GM23338 (cell line): ENCODE results near the gene MEGF6. TPM values are rescaled to one million over a fixed set of nuclear protein-coding genes. Genes with fewer than 3 reads are reported as not detected.

Experiments used
- ATAC-seq: fragments of 200-7000 bp; cut with Tn5 transposase; 3 replicates; pipeline ENCODE4 v1.9.1; 2020
- DNase-seq: peaks from one replicate; pipeline ENCODE4 v3.0.0-alpha.2; 2015; ENCODE audit warnings: low spot score
- H2AFZ ChIP-seq: fragments of 200-600 bp; sonication (generic); 2 replicates; pipeline ENCODE4 v1.8.0; 2016; ENCODE audit warnings: antibody characterized with exemption, mild to moderate bottlenecking, moderate library complexity
- H3F3A ChIP-seq: fragments of 200-600 bp; sonication (generic); replicated peaks from 2 replicates; pipeline ENCODE4 v1.8.0; 2017; ENCODE audit warnings: antibody characterized with exemption, mixed run types, low read depth
- H3K27ac ChIP-seq: fragments of 200-600 bp; sonication (generic); 2 replicates; pipeline ENCODE4 v1.6.1; 2016; ENCODE audit warnings: low read depth
- H3K27me3 ChIP-seq: fragments of 200-600 bp; sonication (generic); 2 replicates; pipeline ENCODE4 v1.8.0; 2016; ENCODE audit warnings: mild to moderate bottlenecking, mixed run types, moderate library complexity; ENCODE audit not compliant: insufficient read depth
- H3K36me3 ChIP-seq: fragments of 200-600 bp; sonication (generic); 2 replicates; pipeline ENCODE4 v1.8.0; 2016; ENCODE audit warnings: mild to moderate bottlenecking; ENCODE audit not compliant: insufficient read depth
- H3K4me1 ChIP-seq: fragments of 200-600 bp; sonication (generic); 2 replicates; pipeline ENCODE4 v1.8.0; 2016; ENCODE audit warnings: mild to moderate bottlenecking, moderate library complexity; ENCODE audit not compliant: insufficient read depth
- H3K4me2 ChIP-seq: fragments of 200-600 bp; sonication (generic); 2 replicates; pipeline ENCODE4 v1.7.1; 2017; ENCODE audit warnings: mixed run types
- H3K4me3 ChIP-seq: fragments of 200-600 bp; sonication (generic); 2 replicates; pipeline ENCODE4 v1.6.1; 2016; ENCODE audit warnings: mixed run types
- H3K79me2 ChIP-seq: fragments of 200-600 bp; sonication (generic); replicated peaks from 2 replicates; pipeline ENCODE4 v1.8.0; 2017; ENCODE audit warnings: mild to moderate bottlenecking; ENCODE audit not compliant: insufficient read depth
- H3K9me2 ChIP-seq: fragments of 200-600 bp; sonication (generic); 2 replicates; pipeline ENCODE4 v1.8.0; 2017; ENCODE audit not compliant: insufficient read depth
- H4K20me1 ChIP-seq: fragments of 200-600 bp; sonication (generic); replicated peaks from 2 replicates; pipeline ENCODE4 v1.8.0; 2017; ENCODE audit warnings: mild to moderate bottlenecking; ENCODE audit not compliant: insufficient read depth
- H3K27ac Mint-ChIP-seq: 2 replicates; pipeline ENCODE4 v1.8.0; 2020; ENCODE audit warnings: inconsistent platforms, mild to moderate bottlenecking, moderate library complexity, mixed read lengths
- H3K27me3 Mint-ChIP-seq: 3 replicates; pipeline ENCODE4 v1.8.0; 2022; ENCODE audit warnings: low read depth, mild to moderate bottlenecking, moderate library complexity, mixed read lengths, inconsistent platforms; ENCODE audit not compliant: insufficient read depth, poor library complexity
- H3K36me3 Mint-ChIP-seq: 3 replicates; pipeline ENCODE4 v1.8.0; 2021; ENCODE audit warnings: low read depth, mild to moderate bottlenecking, inconsistent platforms, moderate library complexity, mixed read lengths
- H3K4me1 Mint-ChIP-seq: 3 replicates; pipeline ENCODE4 v1.8.0; 2020; ENCODE audit warnings: mild to moderate bottlenecking, inconsistent platforms, mixed read lengths
- H3K4me3 Mint-ChIP-seq: 3 replicates; pipeline ENCODE4 v1.8.0; 2021; ENCODE audit warnings: moderate library complexity, mild to moderate bottlenecking, inconsistent platforms, mixed read lengths
- H3K9me3 Mint-ChIP-seq: 3 replicates; pipeline ENCODE4 v1.8.0; 2020; ENCODE audit warnings: moderate library complexity, mild to moderate bottlenecking, inconsistent platforms, mixed read lengths
- CREB1 ChIP-seq: fragments of 250-450 bp; sonication (Bioruptor Pico); IDR thresholded peaks from 2 replicates; pipeline ENCODE4 v1.5.0; 2020; ENCODE audit warnings: low read depth, mild to moderate bottlenecking, moderate library complexity
- EZH2 ChIP-seq: fragments of 200-600 bp; sonication (generic); IDR thresholded peaks from one replicate; pipeline ENCODE4 v1.8.0; 2017; ENCODE audit warnings: antibody characterized with exemption, mild to moderate bottlenecking, low read depth; ENCODE audit not compliant: unreplicated experiment
- EZH2phosphoT487 ChIP-seq: fragments of 200-600 bp; sonication (generic); IDR thresholded peaks from one replicate; pipeline ENCODE4 v1.8.1; 2018; ENCODE audit warnings: antibody characterized with exemption; ENCODE audit not compliant: unreplicated experiment
- JUNB ChIP-seq: IDR thresholded peaks from one replicate; pipeline ENCODE4 v1.6.1; 2016; ENCODE audit warnings: antibody characterized with exemption; ENCODE audit not compliant: unreplicated experiment
- NANOG ChIP-seq: IDR thresholded peaks from 2 replicates; pipeline ENCODE4 v1.6.1; 2016; ENCODE audit warnings: antibody characterized with exemption, borderline replicate concordance
- POLR2AphosphoS5 ChIP-seq: IDR thresholded peaks from 2 replicates; pipeline ENCODE4 v1.6.1; 2016; ENCODE audit warnings: antibody characterized with exemption, low read depth
- REST ChIP-seq: IDR thresholded peaks from one replicate; pipeline ENCODE4 v1.6.1; 2018; ENCODE audit warnings: antibody characterized with exemption; ENCODE audit not compliant: unreplicated experiment
- STAT1 ChIP-seq: IDR thresholded peaks from one replicate; pipeline ENCODE4 v1.6.1; 2016; ENCODE audit warnings: antibody characterized with exemption; ENCODE audit not compliant: unreplicated experiment
- ZNF114 ChIP-seq: fragments of 250-450 bp; sonication (Bioruptor Pico); IDR thresholded peaks from 2 replicates; pipeline ENCODE4 v1.5.0; 2020; ENCODE audit warnings: mild to moderate bottlenecking, moderate library complexity
- ZNF331 ChIP-seq: fragments of 250-450 bp; sonication (Bioruptor Pico); IDR thresholded peaks from 2 replicates; pipeline ENCODE4 v1.5.0; 2020; ENCODE audit warnings: low read depth, mild to moderate bottlenecking, moderate library complexity
- ZNF462 ChIP-seq: fragments of 250-450 bp; sonication (Bioruptor Pico); IDR thresholded peaks from 2 replicates; pipeline ENCODE4 v1.5.0; 2020; ENCODE audit warnings: mild to moderate bottlenecking, moderate library complexity
- polyA plus RNA-seq: library from polyadenylated mRNA; unstranded; fragments of >200 nt; fragmentation: Nextera tagmentation; extraction: Ambion mirVana; gene quantifications from 2 replicates; pipeline ENCODE4 v1.2.1, GENCODE V29; 2016
- total RNA-seq: library from RNA; depleted of rRNA; stranded (reverse); fragments of >200 nt; shearing (Covaris generic); gene quantifications from 2 replicates; pipeline ENCODE4 v1.2.3, GENCODE V29; 2014
- TF ChIP-seq, protein P1 (sequence below): IDR thresholded peaks from 2 replicates; pipeline ENCODE4 v1.6.1; 2016; ENCODE audit warnings: antibody characterized with exemption
- TF ChIP-seq, protein P2 (sequence below), 2 experiments: fragments of 200-600 bp in 1 of 2; sonication (generic) in 1 of 2; conservative IDR thresholded peaks; 2 replicates each; pipeline versions ENCODE4 v1.5.1 to v1.6.1; 2016 to 2017; ENCODE audit warnings: antibody characterized with exemption in 2 of 2, low read depth in 2 of 2, mild to moderate bottlenecking in 2 of 2, moderate library complexity in 1 of 2

Gene MEGF6
- total and polyA plus RNA-seq, 2 experiments from 2014 or later = 4.0 to 21.4 TPM

DNA sequence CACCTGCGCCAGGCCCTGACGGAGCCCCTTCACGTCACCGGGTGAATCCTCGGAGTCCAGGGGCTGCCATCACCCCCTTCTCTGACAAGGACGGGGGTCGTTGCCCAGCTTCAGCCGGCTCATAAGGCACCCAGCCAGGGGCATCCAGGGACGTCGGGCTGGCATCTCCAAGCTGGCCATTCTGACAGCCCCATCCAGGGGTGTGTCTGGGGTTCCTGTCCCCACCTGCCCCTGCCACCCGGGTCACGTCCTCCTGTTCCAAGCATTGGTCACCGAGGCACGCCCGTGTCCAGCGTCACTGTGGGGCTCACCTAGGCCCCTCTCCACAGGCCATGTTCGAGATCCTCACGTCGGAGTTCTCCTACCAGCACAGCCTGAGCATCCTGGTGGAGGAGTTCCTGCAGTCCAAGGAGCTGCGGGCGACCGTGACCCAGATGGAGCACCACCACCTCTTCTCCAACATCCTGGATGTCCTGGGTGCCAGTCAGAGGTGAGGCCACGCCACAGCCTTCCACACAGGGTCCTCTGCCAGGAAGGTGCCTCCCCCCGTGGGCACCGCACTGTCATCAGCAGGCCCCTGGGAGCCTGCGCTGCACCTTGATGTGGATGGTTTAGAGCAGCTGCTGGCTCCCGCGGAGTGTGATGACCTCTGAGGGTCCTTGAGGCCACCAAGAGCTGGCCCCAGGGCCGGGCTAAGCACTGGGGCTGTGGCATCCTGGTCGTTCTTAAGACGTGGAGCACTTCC lies 142.0 kb downstream of the MEGF6 start:
- Histone ChIP-seq H3K27ac (no peak overlapping the region), H3K4me2 (no peak overlapping the region), H3K9me2 (no peaks in the 10 kb centered on the region), H4K20me1 (no peaks in the 10 kb centered on the region), H3K4me1 (peaks cover 7% of the 10 kb centered on the region; the same call in 1 of the 2 replicates), H3K36me3 (no peaks in the 10 kb centered on the region), H3F3A (no peaks in the 10 kb centered on the region), H2AFZ (no peak overlapping the region), H3K4me3 (no peak overlapping the region), H3K79me2 (no peaks in the 10 kb centered on the region), H3K27me3 (no peaks in the 10 kb centered on the region)
- peaks cover 14% of the 10 kb centered on the region for H3K36me3 Mint-ChIP-seq
- no peak overlapping the region for H3K27ac Mint-ChIP-seq
- DNase-seq = no peak
- peaks cover 16% of the 10 kb centered on the region for H3K4me1 Mint-ChIP-seq
- no peaks in the 10 kb centered on the region for H3K9me3 Mint-ChIP-seq
- TF ChIP-seq NANOG = no peak
- no peak for TF ChIP-seq EZH2phosphoT487
- TF ChIP-seq, protein P1, sequence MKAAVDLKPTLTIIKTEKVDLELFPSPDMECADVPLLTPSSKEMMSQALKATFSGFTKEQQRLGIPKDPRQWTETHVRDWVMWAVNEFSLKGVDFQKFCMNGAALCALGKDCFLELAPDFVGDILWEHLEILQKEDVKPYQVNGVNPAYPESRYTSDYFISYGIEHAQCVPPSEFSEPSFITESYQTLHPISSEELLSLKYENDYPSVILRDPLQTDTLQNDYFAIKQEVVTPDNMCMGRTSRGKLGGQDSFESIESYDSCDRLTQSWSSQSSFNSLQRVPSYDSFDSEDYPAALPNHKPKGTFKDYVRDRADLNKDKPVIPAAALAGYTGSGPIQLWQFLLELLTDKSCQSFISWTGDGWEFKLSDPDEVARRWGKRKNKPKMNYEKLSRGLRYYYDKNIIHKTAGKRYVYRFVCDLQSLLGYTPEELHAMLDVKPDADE = no peak
- TF ChIP-seq POLR2AphosphoS5 = no peak
- TF ChIP-seq, protein P2, sequence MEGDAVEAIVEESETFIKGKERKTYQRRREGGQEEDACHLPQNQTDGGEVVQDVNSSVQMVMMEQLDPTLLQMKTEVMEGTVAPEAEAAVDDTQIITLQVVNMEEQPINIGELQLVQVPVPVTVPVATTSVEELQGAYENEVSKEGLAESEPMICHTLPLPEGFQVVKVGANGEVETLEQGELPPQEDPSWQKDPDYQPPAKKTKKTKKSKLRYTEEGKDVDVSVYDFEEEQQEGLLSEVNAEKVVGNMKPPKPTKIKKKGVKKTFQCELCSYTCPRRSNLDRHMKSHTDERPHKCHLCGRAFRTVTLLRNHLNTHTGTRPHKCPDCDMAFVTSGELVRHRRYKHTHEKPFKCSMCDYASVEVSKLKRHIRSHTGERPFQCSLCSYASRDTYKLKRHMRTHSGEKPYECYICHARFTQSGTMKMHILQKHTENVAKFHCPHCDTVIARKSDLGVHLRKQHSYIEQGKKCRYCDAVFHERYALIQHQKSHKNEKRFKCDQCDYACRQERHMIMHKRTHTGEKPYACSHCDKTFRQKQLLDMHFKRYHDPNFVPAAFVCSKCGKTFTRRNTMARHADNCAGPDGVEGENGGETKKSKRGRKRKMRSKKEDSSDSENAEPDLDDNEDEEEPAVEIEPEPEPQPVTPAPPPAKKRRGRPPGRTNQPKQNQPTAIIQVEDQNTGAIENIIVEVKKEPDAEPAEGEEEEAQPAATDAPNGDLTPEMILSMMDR (conservative IDR thresholded peaks at IDR 0.05; ENCODE audit: low read depth in 2 of 2) = no peak
- TF ChIP-seq REST = no peak
- no peak for TF ChIP-seq STAT1
- no peak for TF ChIP-seq ZNF114
- no peak for TF ChIP-seq CREB1
- TF ChIP-seq EZH2 = no peak
- TF ChIP-seq JUNB = no peak
- TF ChIP-seq ZNF331 = no peak
- TF ChIP-seq ZNF462 (CRISPR knock-in tag) = no peak
- ATAC-seq = no peak
- H3K4me3 Mint-ChIP-seq = no peak overlapping the region
- H3K27me3 Mint-ChIP-seq = peaks cover 6% of the 10 kb centered on the region
